ENCODE measurements around the gene FETUB.
A peak's percentile ranks its signal among the peaks of the same experiment; 100 is the strongest.
"Not testable (repeated sequence)": the region's sequence is repeated elsewhere in the genome, so short reads cannot be mapped to it uniquely, and the experiment has no call there.

The FETUB gene

GRCh38 chr3:186690304-186690703 lies 50.1 kb downstream of the FETUB start:
- H3K27me3 ChIP-seq (replicated peaks in 2 of 5; ENCODE audit: control insufficient read depth in 4 of 5, insufficient read depth in 5 of 5, low read length in 4 of 5); H3K36me3 ChIP-seq (ENCODE audit: control insufficient read depth in 4 of 4, insufficient read depth in 4 of 4, low read length in 3 of 4); CTCF ChIA-PET; H3K9me3 ChIP-seq (ENCODE audit: control extremely low read depth in 1 of 5, control insufficient read depth in 4 of 5, insufficient read depth in 2 of 5, low read depth in 1 of 5, low read length in 4 of 5); DNase-seq; POLR2A ChIA-PET; H3K27ac ChIP-seq (ENCODE audit: insufficient read depth in 1 of 2, low read depth in 1 of 2, low read length in 2 of 2, poor library complexity in 1 of 2, severe bottlenecking in 2 of 2); H3K4me3 ChIP-seq (ENCODE audit: control insufficient read depth in 1 of 7, extremely low read depth in 1 of 7, insufficient read depth in 4 of 7, low read depth in 2 of 7, low read length in 6 of 7); H3K4me1 ChIP-seq (ENCODE audit: control extremely low read depth in 1 of 4, control insufficient read depth in 4 of 4, insufficient read depth in 4 of 4, low read length in 3 of 4): not testable (repeated sequence)
- no CpG with 5 or more reads among the region's 1 CpG for WGBS (ENCODE audit: insufficient coverage)

DNA sequence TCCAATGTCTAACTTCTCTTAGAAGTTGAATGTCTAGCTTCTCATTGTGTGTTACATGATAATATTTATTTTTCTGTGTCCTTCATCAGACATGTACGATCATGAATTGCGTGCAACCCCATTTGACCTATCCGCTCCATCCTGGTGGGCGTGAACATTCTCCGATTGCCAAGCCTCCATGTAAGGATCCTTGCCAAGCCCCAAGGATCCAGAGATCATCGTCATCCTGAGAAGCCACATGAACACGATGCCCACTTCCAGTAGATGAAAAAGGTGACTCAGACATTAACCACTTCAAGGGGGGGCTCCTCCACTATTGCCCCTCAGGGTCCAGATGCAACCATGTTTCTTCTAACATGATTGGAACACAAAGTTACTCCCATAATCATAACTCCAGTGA lies 51.5 kb downstream of the FETUB start:
- ChIA-PET CTCF (no interaction called here), POLR2A (no interaction called here)
- Histone ChIP-seq H3K9me3 (ENCODE audit: control extremely low read depth in 1 of 5, control insufficient read depth in 4 of 5, insufficient read depth in 2 of 5, low read depth in 1 of 5, low read length in 4 of 5) (no peaks in the 10 kb centered on the region), H3K27me3 (replicated peaks in 2 of 5; ENCODE audit: control insufficient read depth in 4 of 5, insufficient read depth in 5 of 5, low read length in 4 of 5) (peaks cover 0 to 5% (median 0%) of the 10 kb centered on the region in 5 experiments), H3K27ac (ENCODE audit: insufficient read depth in 1 of 2, low read depth in 1 of 2, low read length in 2 of 2, poor library complexity in 1 of 2, severe bottlenecking in 2 of 2) (no peak overlapping the region), H3K4me3 (ENCODE audit: control insufficient read depth in 1 of 7, extremely low read depth in 1 of 7, insufficient read depth in 4 of 7, low read depth in 2 of 7, low read length in 6 of 7) (no peak overlapping the region), H3K36me3 (ENCODE audit: control insufficient read depth in 4 of 4, insufficient read depth in 4 of 4, low read length in 3 of 4) (no peaks in the 10 kb centered on the region), H3K4me1 (ENCODE audit: control extremely low read depth in 1 of 4, control insufficient read depth in 4 of 4, insufficient read depth in 4 of 4, low read length in 3 of 4) (no peaks in the 10 kb centered on the region)
- no peak for DNase-seq
- 93% methylated on average over 7 of the region's 7 CpGs for WGBS (ENCODE audit: insufficient coverage)

DNA sequence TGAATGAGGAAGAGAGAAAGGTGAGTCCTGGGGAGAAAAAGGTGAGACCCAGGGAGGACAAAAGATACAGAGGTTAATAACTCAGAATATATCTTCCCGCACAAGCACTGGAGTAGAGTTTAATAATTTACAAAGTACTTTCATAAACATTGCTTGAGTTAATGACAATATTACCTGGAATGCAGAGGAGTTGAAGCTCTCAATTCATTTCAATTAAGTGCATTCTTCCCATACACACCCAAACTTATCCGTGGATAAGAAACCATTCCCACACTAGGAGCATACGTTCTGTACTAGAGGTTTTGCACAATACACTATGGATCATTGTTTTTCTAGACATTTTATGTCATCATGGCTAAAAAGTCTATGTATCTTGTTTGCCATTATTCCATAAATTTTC lies 53.6 kb downstream of the FETUB start:
- CTCF ChIA-PET: no interaction called here
- no peak for DNase-seq
- H3K36me3 ChIP-seq (ENCODE audit: control insufficient read depth in 4 of 4, insufficient read depth in 4 of 4, low read length in 3 of 4): no peaks in the 10 kb centered on the region
- no peaks in the 10 kb centered on the region for H3K9me3 ChIP-seq (ENCODE audit: control extremely low read depth in 1 of 5, control insufficient read depth in 4 of 5, insufficient read depth in 2 of 5, low read depth in 1 of 5, low read length in 4 of 5)
- H3K4me3 ChIP-seq (ENCODE audit: control insufficient read depth in 1 of 7, extremely low read depth in 1 of 7, insufficient read depth in 4 of 7, low read depth in 2 of 7, low read length in 6 of 7): no peak overlapping the region
- POLR2A ChIA-PET: no interaction called here
- no peak overlapping the region for H3K27ac ChIP-seq (ENCODE audit: insufficient read depth in 1 of 2, low read depth in 1 of 2, low read length in 2 of 2, poor library complexity in 1 of 2, severe bottlenecking in 2 of 2)
- no peaks in the 10 kb centered on the region for H3K4me1 ChIP-seq (ENCODE audit: control extremely low read depth in 1 of 4, control insufficient read depth in 4 of 4, insufficient read depth in 4 of 4, low read length in 3 of 4)
- no CpG with 5 or more reads among the region's 3 CpGs for WGBS (ENCODE audit: insufficient coverage)
- H3K27me3 ChIP-seq (replicated peaks in 2 of 5; ENCODE audit: control insufficient read depth in 4 of 5, insufficient read depth in 5 of 5, low read length in 4 of 5): peaks cover 0 to 6% (median 0%) of the 10 kb centered on the region in 5 experiments

DNA sequence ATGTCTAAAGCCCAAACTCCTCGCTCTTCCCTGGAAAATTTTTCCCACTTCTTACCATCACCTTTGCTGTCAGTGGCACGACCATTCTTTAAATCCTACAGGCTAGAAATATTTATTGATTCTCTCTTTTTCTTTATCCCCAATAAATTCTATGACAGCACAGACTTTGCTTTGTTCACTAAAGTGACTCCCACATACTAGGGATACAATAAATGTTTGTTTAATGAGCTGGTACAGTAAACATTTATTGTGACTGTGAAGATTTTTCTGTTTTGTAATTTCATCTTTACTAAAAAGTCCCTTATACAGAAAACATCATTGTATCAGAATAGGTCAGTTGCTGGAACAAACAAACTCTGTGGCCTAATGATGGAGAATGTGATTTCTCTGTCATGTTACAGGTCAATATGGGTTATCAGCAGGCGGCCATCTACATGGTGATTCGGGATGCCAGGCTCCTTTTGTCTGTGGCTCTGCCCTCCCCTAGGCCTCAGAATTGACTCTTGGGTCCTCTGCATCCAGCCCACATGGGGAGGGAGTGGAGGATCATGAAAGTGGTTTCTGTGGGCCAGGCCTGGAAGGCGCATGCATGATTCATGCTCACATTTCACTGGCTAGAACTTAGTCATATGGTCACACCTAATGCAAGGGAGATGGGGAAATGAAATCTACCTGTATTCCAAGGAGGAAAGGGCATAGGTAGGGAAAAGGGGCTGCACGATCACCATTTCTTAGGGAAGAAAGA lies 54.3 kb downstream of the FETUB start:
- POLR2A ChIA-PET: no interaction called here
- H3K27me3 ChIP-seq (replicated peaks in 2 of 5; ENCODE audit: control insufficient read depth in 4 of 5, insufficient read depth in 5 of 5, low read length in 4 of 5): peaks cover 0 to 6% (median 0%) of the 10 kb centered on the region in 5 experiments
- CTCF ChIA-PET: no interaction called here
- no peak overlapping the region for H3K4me3 ChIP-seq (ENCODE audit: control insufficient read depth in 1 of 7, extremely low read depth in 1 of 7, insufficient read depth in 4 of 7, low read depth in 2 of 7, low read length in 6 of 7)
- no peak overlapping the region for H3K27ac ChIP-seq (ENCODE audit: insufficient read depth in 1 of 2, low read depth in 1 of 2, low read length in 2 of 2, poor library complexity in 1 of 2, severe bottlenecking in 2 of 2)
- no peaks in the 10 kb centered on the region for H3K9me3 ChIP-seq (ENCODE audit: control extremely low read depth in 1 of 5, control insufficient read depth in 4 of 5, insufficient read depth in 2 of 5, low read depth in 1 of 5, low read length in 4 of 5)
- no peaks in the 10 kb centered on the region for H3K4me1 ChIP-seq (ENCODE audit: control extremely low read depth in 1 of 4, control insufficient read depth in 4 of 4, insufficient read depth in 4 of 4, low read length in 3 of 4)
- 91% methylated on average over 4 of the region's 6 CpGs for WGBS (ENCODE audit: insufficient coverage)
- no peaks in the 10 kb centered on the region for H3K36me3 ChIP-seq (ENCODE audit: control insufficient read depth in 4 of 4, insufficient read depth in 4 of 4, low read length in 3 of 4)
- no peak for DNase-seq

DNA sequence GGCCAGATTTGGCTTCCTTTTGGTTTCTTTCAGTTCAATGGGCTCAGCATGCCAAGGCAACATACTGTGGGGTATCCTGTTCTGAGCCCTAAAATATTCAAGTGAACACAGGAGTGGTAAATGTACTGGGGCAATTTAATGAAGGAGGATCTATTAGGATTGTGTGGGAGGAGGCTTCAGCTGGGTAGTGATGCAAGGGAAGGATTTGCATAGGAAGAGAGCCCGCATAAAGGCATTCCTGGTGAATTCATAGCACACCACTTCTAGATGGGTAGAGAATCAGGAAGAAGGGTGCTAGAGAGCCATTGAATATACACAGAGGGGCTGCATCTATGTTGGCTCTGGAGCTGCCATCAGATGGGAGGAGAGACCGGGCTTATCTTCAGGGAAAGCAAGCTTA lies 56.3 kb downstream of the FETUB start:
- no peak overlapping the region for H3K4me3 ChIP-seq (ENCODE audit: control insufficient read depth in 1 of 7, extremely low read depth in 1 of 7, insufficient read depth in 4 of 7, low read depth in 2 of 7, low read length in 6 of 7)
- H3K27me3 ChIP-seq (replicated peaks in 2 of 5; ENCODE audit: control insufficient read depth in 4 of 5, insufficient read depth in 5 of 5, low read length in 4 of 5): peaks cover 0 to 6% (median 0%) of the 10 kb centered on the region in 5 experiments
- DNase-seq: no peak
- POLR2A ChIA-PET: no interaction called here
- WGBS (ENCODE audit: insufficient coverage): 100% methylated on average over 1 of the region's 2 CpGs
- H3K27ac ChIP-seq (ENCODE audit: insufficient read depth in 1 of 2, low read depth in 1 of 2, low read length in 2 of 2, poor library complexity in 1 of 2, severe bottlenecking in 2 of 2): no peak overlapping the region
- no peaks in the 10 kb centered on the region for H3K36me3 ChIP-seq (ENCODE audit: control insufficient read depth in 4 of 4, insufficient read depth in 4 of 4, low read length in 3 of 4)
- CTCF ChIA-PET: interaction anchor here (1.2 kb wide), 1 partner anchor 10 kb away, joined by 3 read pairs; no protein-coding TSS in a partner anchor
- peaks cover 0 to 6% (median 2%) of the 10 kb centered on the region in 4 experiments for H3K4me1 ChIP-seq (ENCODE audit: control extremely low read depth in 1 of 4, control insufficient read depth in 4 of 4, insufficient read depth in 4 of 4, low read length in 3 of 4)
- no peaks in the 10 kb centered on the region for H3K9me3 ChIP-seq (ENCODE audit: control extremely low read depth in 1 of 5, control insufficient read depth in 4 of 5, insufficient read depth in 2 of 5, low read depth in 1 of 5, low read length in 4 of 5)

DNA sequence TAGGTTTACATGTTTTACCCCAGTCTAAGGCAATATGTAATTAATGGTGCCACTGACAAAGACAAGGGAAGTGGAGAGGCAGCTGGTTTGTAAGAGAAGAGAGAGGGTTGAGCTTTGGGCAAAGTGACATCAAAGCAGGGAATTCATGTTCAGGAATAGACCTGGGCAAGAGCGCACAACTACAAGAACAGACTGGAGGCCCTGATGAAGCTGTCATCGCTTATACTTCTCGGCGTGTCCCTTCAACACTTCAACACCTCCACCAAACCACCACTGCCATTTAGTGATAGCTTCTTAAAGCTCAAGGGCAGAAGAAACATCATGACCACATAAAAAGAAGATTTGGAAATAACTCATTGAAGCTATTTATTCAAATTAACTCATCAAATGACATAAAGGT lies 57.3 kb downstream of the FETUB start:
- peaks cover 0 to 6% (median 2%) of the 10 kb centered on the region in 4 experiments for H3K4me1 ChIP-seq (ENCODE audit: control extremely low read depth in 1 of 4, control insufficient read depth in 4 of 4, insufficient read depth in 4 of 4, low read length in 3 of 4)
- H3K36me3 ChIP-seq (ENCODE audit: control insufficient read depth in 4 of 4, insufficient read depth in 4 of 4, low read length in 3 of 4): no peaks in the 10 kb centered on the region
- no peaks in the 10 kb centered on the region for H3K9me3 ChIP-seq (ENCODE audit: control extremely low read depth in 1 of 5, control insufficient read depth in 4 of 5, insufficient read depth in 2 of 5, low read depth in 1 of 5, low read length in 4 of 5)
- H3K4me3 ChIP-seq (ENCODE audit: control insufficient read depth in 1 of 7, extremely low read depth in 1 of 7, insufficient read depth in 4 of 7, low read depth in 2 of 7, low read length in 6 of 7): no peak overlapping the region
- no CpG with 5 or more reads among the region's 4 CpGs for WGBS (ENCODE audit: insufficient coverage)
- no peak for DNase-seq
- CTCF ChIA-PET: interaction anchor here (1.2 kb wide), 1 partner anchor 80 kb away, joined by 3 read pairs; no protein-coding TSS in a partner anchor
- peaks cover 0 to 6% (median 0%) of the 10 kb centered on the region in 5 experiments for H3K27me3 ChIP-seq (replicated peaks in 2 of 5; ENCODE audit: control insufficient read depth in 4 of 5, insufficient read depth in 5 of 5, low read length in 4 of 5)
- POLR2A ChIA-PET: no interaction called here
- no peak overlapping the region for H3K27ac ChIP-seq (ENCODE audit: insufficient read depth in 1 of 2, low read depth in 1 of 2, low read length in 2 of 2, poor library complexity in 1 of 2, severe bottlenecking in 2 of 2)

- ChIA-PET POLR2A (no interaction called here), CTCF (no interaction called here)
- DNase-seq: peak; percentile 14 to 51 (median 45)
- WGBS (ENCODE audit: insufficient coverage): 49% methylated on average over 2 of the region's 3 CpGs
- Histone ChIP-seq H3K4me1 (ENCODE audit: control extremely low read depth in 1 of 4, control insufficient read depth in 4 of 4, insufficient read depth in 4 of 4, low read length in 3 of 4) (peaks cover 0 to 6% (median 2%) of the 10 kb centered on the region in 4 experiments), H3K36me3 (ENCODE audit: control insufficient read depth in 4 of 4, insufficient read depth in 4 of 4, low read length in 3 of 4) (no peaks in the 10 kb centered on the region), H3K4me3 (ENCODE audit: control insufficient read depth in 1 of 7, extremely low read depth in 1 of 7, insufficient read depth in 4 of 7, low read depth in 2 of 7, low read length in 6 of 7) (no peak overlapping the region), H3K27ac (ENCODE audit: insufficient read depth in 1 of 2, low read depth in 1 of 2, low read length in 2 of 2, poor library complexity in 1 of 2, severe bottlenecking in 2 of 2) (peak overlapping the region in 1 of 2 experiments; percentile 43), H3K27me3 (replicated peaks in 2 of 5; ENCODE audit: control insufficient read depth in 4 of 5, insufficient read depth in 5 of 5, low read length in 4 of 5) (peaks cover 0 to 8% (median 0%) of the 10 kb centered on the region in 5 experiments), H3K9me3 (ENCODE audit: control extremely low read depth in 1 of 5, control insufficient read depth in 4 of 5, insufficient read depth in 2 of 5, low read depth in 1 of 5, low read length in 4 of 5) (no peaks in the 10 kb centered on the region)
Observed at GRCh38 chr3:186700267-186700666, 60.1 kb downstream of the FETUB start.

All from common myeloid progenitor, CD34-positive (primary cell).